Measurements from ENCODE around the gene GABBR2. TPM values are rescaled to one million over a fixed set of nuclear protein-coding genes. Genes with fewer than 3 reads are reported as not detected.

GABBR2 gene
- total and polyA plus RNA-seq, 2 of the 8 experiments (the other 6 are each of a cell fraction or from before 2014, with no cell fraction given) = 0.50 to 1.2 TPM

- no peak for TF ChIP-seq CHD7 (IDR thresholded peaks at IDR 0.05; ENCODE audit: insufficient replicate concordance, low read length)
- no peak for TF ChIP-seq RNF2 (IDR thresholded peaks at IDR 0.05; ENCODE audit: borderline replicate concordance, low read depth, low read length, missing control alignments, poor library complexity, severe bottlenecking)
- TF ChIP-seq FOSL1 (IDR thresholded peaks at IDR 0.05; ENCODE audit: insufficient read depth, low read depth, low read length) = no peak
- no peak for TF ChIP-seq CREB1 (IDR thresholded peaks at IDR 0.05)
- TF ChIP-seq NRF1 (IDR thresholded peaks at IDR 0.05; ENCODE audit: low read depth, low read length) = no peak
- TF ChIP-seq ATF2 (IDR thresholded peaks at IDR 0.05; ENCODE audit: low read length) = no peak
- TF ChIP-seq GTF2F1 (IDR thresholded peaks at IDR 0.05; ENCODE audit: borderline replicate concordance, low read depth, low read length) = no peak
These were observed 377.0 kb downstream of the GABBR2 start (continued) for GRCh38 chr9:98331536-98332259.

Measured in H1 (cell line).